GM12878 (cell line): ENCODE results near the gene AUNIP. TPM values are rescaled to one million over a fixed set of nuclear protein-coding genes. Genes with fewer than 3 reads are reported as not detected.
A peak's percentile ranks its signal among the peaks of the same experiment; 100 is the strongest.

Experiments used
- BCL11A ChIP-seq: IDR thresholded peaks from 2 replicates; pipeline ENCODE4 v1.6.1; 2011; ENCODE audit warnings: low read depth, low read length
- BCLAF1 ChIP-seq: fragments of 450-650 bp; IDR thresholded peaks from 2 replicates; pipeline ENCODE4 v1.6.1; 2017; ENCODE audit warnings: antibody characterized with exemption, mild to moderate bottlenecking, moderate library complexity
- BHLHE40 ChIP-seq, 2 experiments: fragments of 450-650 bp in 1 of 2; IDR thresholded peaks; 2 replicates each; pipeline ENCODE4 v1.6.1; 2011 to 2017; ENCODE audit warnings: low read depth in 2 of 2, borderline replicate concordance in 1 of 2, improper control_type of control experiment in 1 of 2, low read length in 1 of 2, mild to moderate bottlenecking in 1 of 2
- E2F4 ChIP-seq: IDR thresholded peaks from 2 replicates; pipeline ENCODE4 v1.6.1; 2012; ENCODE audit warnings: low read depth, low read length, improper control_type of control experiment
- E2F8 ChIP-seq: fragments of 450-650 bp; IDR thresholded peaks from 2 replicates; pipeline ENCODE4 v1.6.1; 2018; ENCODE audit warnings: mild to moderate bottlenecking, low read depth, moderate library complexity; ENCODE audit not compliant: partially characterized antibody
- HDGF ChIP-seq: fragments of 450-650 bp; IDR thresholded peaks from 2 replicates; pipeline ENCODE4 v1.6.1; 2016; ENCODE audit warnings: antibody characterized with exemption
- JUNB ChIP-seq: IDR thresholded peaks from 2 replicates; pipeline ENCODE4 v1.6.1; 2016; ENCODE audit warnings: antibody characterized with exemption, mild to moderate bottlenecking
- MYC ChIP-seq: IDR thresholded peaks from 2 replicates; pipeline ENCODE4 v1.6.1; 2011; ENCODE audit warnings: mild to moderate bottlenecking, low read length, moderate library complexity, inconsistent platforms; ENCODE audit not compliant: insufficient read depth, insufficient replicate concordance, insufficient read length, severe bottlenecking
- NKRF ChIP-seq: fragments of 450-650 bp; conservative IDR thresholded peaks from 2 replicates; pipeline ENCODE4 v1.6.1; 2017; ENCODE audit warnings: mild to moderate bottlenecking, moderate library complexity
- NRF1 ChIP-seq: conservative IDR thresholded peaks from 2 replicates; pipeline ENCODE4 v1.6.1; 2011; ENCODE audit warnings: mild to moderate bottlenecking, low read depth, low read length, improper control_type of control experiment
- RELB ChIP-seq: fragments of 450-650 bp; IDR thresholded peaks from 2 replicates; pipeline ENCODE4 v1.6.1; 2017; ENCODE audit warnings: low read depth, mild to moderate bottlenecking, moderate library complexity
- TCF7 ChIP-seq: IDR thresholded peaks from 2 replicates; pipeline ENCODE4 v1.6.1; 2014; ENCODE audit warnings: antibody characterized with exemption, borderline replicate concordance
- ZBED1 ChIP-seq: IDR thresholded peaks from 2 replicates; pipeline ENCODE4 v1.6.1; 2016; ENCODE audit warnings: borderline replicate concordance
- ZNF24 ChIP-seq: fragments of 450-650 bp; IDR thresholded peaks from 2 replicates; pipeline ENCODE4 v1.6.1; 2017; ENCODE audit warnings: antibody characterized with exemption, mild to moderate bottlenecking
- polyA plus RNA-seq, 11 experiments: library from polyadenylated mRNA; depleted of rRNA in 4 of 11; unstranded in 6 of 11; stranded (reverse) in 5 of 11; fragments of >200 nt; fragmentation: Nextera tagmentation in 4 of 11; fragmentation: Illumina TruSeq in 1 of 11; extraction: Ambion mirVana in 4 of 11; extraction: Trizol in 1 of 11; gene quantifications; 1 replicate in 1 of 11; 2 replicates in 10 of 11; pipeline versions ENCODE4 v1.2.1 to v1.2.3, GENCODE V29; 2011 to 2016; ENCODE audit warnings: inconsistent platforms in 2 of 11, missing spikeins in 2 of 11, low read depth in 1 of 11
- total RNA-seq, 4 experiments: library from RNA; depleted of rRNA in 3 of 4; stranded (reverse); fragments of >200 nt in 3 of 4; fragmentation: Illumina TruSeq in 1 of 4; extraction: Trizol in 1 of 4; gene quantifications; 2 replicates each; pipeline versions ENCODE4 v1.2.1 to v1.2.3, GENCODE V29; 2013 to 2021

AUNIP gene
- total and polyA plus RNA-seq, 10 of the 15 experiments (the other 5 are each of a cell fraction or from before 2014, with no cell fraction given), result 3.9 to 20.0 (median 12.7) TPM

GRCh38 chr1:25819491-25820246 lies 39.6 kb downstream of the AUNIP start, which contains the start of gene MTFR1L (continued):
- TF ChIP-seq HDGF, result peak; percentile 94
- TF ChIP-seq BHLHE40 (IDR thresholded peaks at IDR 0.05; ENCODE audit: borderline replicate concordance in 1 of 2, low read depth in 2 of 2, low read length in 1 of 2), result peak in 1 of 2 experiments; percentile 47; a peak in 1 of 4 replicates
- TF ChIP-seq BCLAF1, result no peak
- TF ChIP-seq E2F8, result no peak
- peak; percentile 57; the same call in 1 of the 2 replicates for TF ChIP-seq RELB
- TF ChIP-seq ZNF24, result no peak
- no peak for TF ChIP-seq E2F4
- no peak for TF ChIP-seq JUNB
- peak; percentile 62 for TF ChIP-seq NRF1
- TF ChIP-seq BCL11A, result no peak
- no peak for TF ChIP-seq MYC
- TF ChIP-seq TCF7, result no peak
- no peak for TF ChIP-seq ZBED1
- TF ChIP-seq NKRF, result no peak; the same call in 1 of the 2 replicates
